GM19324 (cell line): Measurements from ENCODE around the gene ANKRD34B.
"Not testable (repeated sequence)": the region's sequence is repeated elsewhere in the genome, so short reads cannot be mapped to it uniquely, and the experiment has no call there.

Source experiments
- ATAC-seq: cut with Tn5 transposase; IDR thresholded peaks from one replicate; pipeline ENCODE4 v1.9.1; 2021; ENCODE audit warnings: mild to moderate bottlenecking, moderate library complexity; ENCODE audit not compliant: unreplicated experiment, low FRiP score

The ANKRD34B gene

GRCh38 chr5:80569961-80570786 lies at the start of gene ANKRD34B:
Gene ANKRD34B (minus strand): TSS chr5:80570280. CDS start chr5:80560019, 10,261 bp downstream.
- no peak for ATAC-seq

- no peak for ATAC-seq
Measured at GRCh38 chr5:80619086-80619485, 49.0 kb upstream of the ANKRD34B start.

GRCh38 chr5:80618438-80618837 lies 48.4 kb upstream of the ANKRD34B start:
- no peak for ATAC-seq

- no peak for ATAC-seq
Measured at GRCh38 chr5:80615266-80615914, 45.3 kb upstream of the ANKRD34B start.

GRCh38 chr5:80609692-80610091 lies 39.6 kb upstream of the ANKRD34B start:
- ATAC-seq: no peak

GRCh38 chr5:80608731-80609130 lies 38.7 kb upstream of the ANKRD34B start:
- ATAC-seq: no peak

GRCh38 chr5:80607832-80608231 lies 37.8 kb upstream of the ANKRD34B start:
- peak; percentile 62 for ATAC-seq

GRCh38 chr5:80607343-80607742 lies 37.3 kb upstream of the ANKRD34B start:
- no peak for ATAC-seq

GRCh38 chr5:80600943-80601693 lies 31.0 kb upstream of the ANKRD34B start:
- ATAC-seq: no peak

GRCh38 chr5:80597500-80597899 lies 27.4 kb upstream of the ANKRD34B start:
- ATAC-seq: no peak

GRCh38 chr5:80594810-80595209 lies 24.7 kb upstream of the ANKRD34B start:
- no peak for ATAC-seq

GRCh38 chr5:80592761-80593160 lies 22.7 kb upstream of the ANKRD34B start:
- ATAC-seq: no peak

- no peak for ATAC-seq
Measured at GRCh38 chr5:80592105-80592504, 22.0 kb upstream of the ANKRD34B start.

- ATAC-seq: no peak
Measured at GRCh38 chr5:80591352-80591751, 21.3 kb upstream of the ANKRD34B start.

GRCh38 chr5:80590766-80591165 lies 20.7 kb upstream of the ANKRD34B start:
- ATAC-seq: no peak

- ATAC-seq: no peak
Measured at GRCh38 chr5:80588858-80589540, 18.9 kb upstream of the ANKRD34B start.

GRCh38 chr5:80584770-80585169 lies 14.7 kb upstream of the ANKRD34B start:
- no peak for ATAC-seq

GRCh38 chr5:80580291-80580690 lies 10.2 kb upstream of the ANKRD34B start:
- ATAC-seq: not testable (repeated sequence)

GRCh38 chr5:80579050-80579449 lies 9.0 kb upstream of the ANKRD34B start:
- ATAC-seq: no peak

- ATAC-seq: no peak
Measured at GRCh38 chr5:80577707-80578106, 7.6 kb upstream of the ANKRD34B start.

GRCh38 chr5:80576383-80576782 lies 6.3 kb upstream of the ANKRD34B start:
- no peak for ATAC-seq
